Esophagus muscularis mucosa (tissue), 4 donors: Measurements from ENCODE around the gene LTBP2. TPM values are rescaled to one million over a fixed set of nuclear protein-coding genes. Genes with fewer than 3 reads are reported as not detected.

ENCODE experiments used
- DNase-seq: peaks from one replicate; pipeline ENCODE4 v3.0.0-alpha.2; 2017; ENCODE audit errors: extremely low spot score
- H3K27ac ChIP-seq, 4 donors: fragments of 200-600 bp; sonication (generic); replicated peaks in 1 of 4; 1 replicate in 3 of 4; 2 replicates in 1 of 4; pipeline ENCODE4 v1.5.1; 2016 to 2019; ENCODE audit warnings: mild to moderate bottlenecking in 1 of 4
- H3K27me3 ChIP-seq, 4 donors: fragments of 200-600 bp; sonication (generic); one replicate each; pipeline versions ENCODE4 v1.5.1 to v1.6.0; 2016 to 2019
- H3K36me3 ChIP-seq, 4 donors: fragments of 200-600 bp; sonication (generic); one replicate each; pipeline ENCODE4 v1.5.1; 2016 to 2019
- H3K4me1 ChIP-seq, 4 donors: fragments of 200-600 bp; sonication (generic); one replicate each; pipeline ENCODE4 v1.5.1; 2016 to 2019
- H3K4me3 ChIP-seq, 4 donors: fragments of 200-600 bp; sonication (generic); 1 replicate in 2 of 4; 2 replicates in 2 of 4; pipeline ENCODE4 v1.5.1; 2016 to 2019; ENCODE audit warnings: mild to moderate bottlenecking in 4 of 4, moderate library complexity in 1 of 4
- H3K9me3 ChIP-seq, 4 donors: fragments of 200-600 bp; sonication (generic); 1 replicate in 3 of 4; 2 replicates in 1 of 4; pipeline ENCODE4 v1.5.1; 2016 to 2019
- EP300 ChIP-seq: sonication (generic); formaldehyde crosslinking; IDR thresholded peaks from one replicate; pipeline ENCODE4 v1.6.1; 2017; ENCODE audit warnings: antibody characterized with exemption
- POLR2A ChIP-seq: fragments of 450-650 bp; IDR thresholded peaks from one replicate; pipeline ENCODE4 v1.6.1; 2017; ENCODE audit warnings: antibody characterized with exemption, moderate library complexity, mild to moderate bottlenecking, low read depth
- POLR2AphosphoS5 ChIP-seq, 2 donors: sonication (generic); formaldehyde crosslinking; IDR thresholded peaks; one replicate each; pipeline ENCODE4 v1.6.1; 2017; ENCODE audit warnings: antibody characterized with exemption in 2 of 2
- WGBS: methylation state at CpG from one replicate; pipeline ENCODE4 v1.1.5; 2018; 5-methylcytosine and 5-hydroxymethylcytosine counted together
- intact Hi-C: fragments of 100-400 bp; cut with DNase I; formaldehyde crosslinking; loops from one replicate; pipeline ENCODE4 v1.15.1; 2023
- total RNA-seq, 4 donors: library from RNA; depleted of rRNA; stranded (reverse); fragments of >200 nt; gene quantifications; one replicate each; pipeline versions ENCODE4 v1.1.0 to v1.2.1, GENCODE V29; 2016
- TF ChIP-seq, protein P1 (sequence below), 3 experiments: fragments of 200-600 bp in 2 of 3; fragments of 450-650 bp in 1 of 3; sonication (generic) in 2 of 3; IDR thresholded peaks; one replicate each; pipeline ENCODE4 v1.5.1; 2017 to 2019; ENCODE audit warnings: antibody characterized with exemption in 3 of 3, mild to moderate bottlenecking in 2 of 3, moderate library complexity in 1 of 3

The LTBP2 gene
- total RNA-seq, 4 donors from 2014 or later: 62.0 to 151 (median 109) TPM

- 79% methylated on average over 6 of the region's 10 CpGs for WGBS
- no peak overlapping the region for H3K27ac ChIP-seq
- intact Hi-C loops: no loop called here
Observed at GRCh38 chr14:74527736-74528280, 84.2 kb downstream of the LTBP2 start.

DNA sequence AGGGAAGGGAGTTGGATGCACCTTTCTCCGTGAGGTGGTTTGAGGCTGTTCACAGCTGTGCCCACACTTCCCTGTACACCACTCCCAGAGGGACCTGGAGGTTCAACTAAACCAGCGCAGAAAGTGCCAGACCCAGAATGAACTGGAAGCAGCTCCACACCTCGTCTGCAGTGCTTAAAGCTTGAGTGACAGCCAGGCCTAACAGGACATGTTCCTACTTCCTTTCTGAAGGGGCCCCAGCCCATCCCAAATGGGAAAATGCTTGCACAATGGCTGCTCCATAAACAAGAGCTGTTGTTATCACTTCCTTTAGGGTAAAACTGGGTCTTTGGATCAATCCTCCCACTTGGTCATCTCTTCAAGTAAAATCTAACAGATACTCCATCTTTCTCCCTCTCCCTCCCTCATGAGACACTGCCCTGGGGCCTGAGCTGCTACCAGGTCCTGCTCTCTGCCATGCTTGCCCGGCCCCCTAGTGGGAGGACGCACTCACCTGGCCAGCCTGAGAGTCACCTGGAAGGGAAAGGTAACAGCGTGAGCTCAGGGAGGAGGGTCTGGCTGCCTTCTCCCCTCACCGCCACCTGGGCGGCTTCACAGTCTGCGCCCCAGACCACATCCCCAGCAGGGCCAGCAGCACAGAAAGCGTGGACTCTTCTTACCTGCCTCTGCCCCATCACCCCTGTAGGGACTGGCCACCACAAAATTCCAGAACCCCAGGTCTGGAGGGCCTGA is 85.0 kb downstream of the LTBP2 start:
- intact Hi-C loops: no loop called here
- H3K4me3 ChIP-seq: no peak overlapping the region
- H3K36me3 ChIP-seq: peaks cover 0 to 7% (median 2%) of the 10 kb centered on the region in 4 donors
- no peak overlapping the region for H3K27ac ChIP-seq
- DNase-seq: no peak
- peaks cover 0 to 5% (median 0%) of the 10 kb centered on the region in 4 donors for H3K4me1 ChIP-seq
- TF ChIP-seq POLR2AphosphoS5 (IDR thresholded peaks at IDR 0.05): no peak
- TF ChIP-seq EP300: no peak
- TF ChIP-seq POLR2A: no peak
- TF ChIP-seq, protein P1, sequence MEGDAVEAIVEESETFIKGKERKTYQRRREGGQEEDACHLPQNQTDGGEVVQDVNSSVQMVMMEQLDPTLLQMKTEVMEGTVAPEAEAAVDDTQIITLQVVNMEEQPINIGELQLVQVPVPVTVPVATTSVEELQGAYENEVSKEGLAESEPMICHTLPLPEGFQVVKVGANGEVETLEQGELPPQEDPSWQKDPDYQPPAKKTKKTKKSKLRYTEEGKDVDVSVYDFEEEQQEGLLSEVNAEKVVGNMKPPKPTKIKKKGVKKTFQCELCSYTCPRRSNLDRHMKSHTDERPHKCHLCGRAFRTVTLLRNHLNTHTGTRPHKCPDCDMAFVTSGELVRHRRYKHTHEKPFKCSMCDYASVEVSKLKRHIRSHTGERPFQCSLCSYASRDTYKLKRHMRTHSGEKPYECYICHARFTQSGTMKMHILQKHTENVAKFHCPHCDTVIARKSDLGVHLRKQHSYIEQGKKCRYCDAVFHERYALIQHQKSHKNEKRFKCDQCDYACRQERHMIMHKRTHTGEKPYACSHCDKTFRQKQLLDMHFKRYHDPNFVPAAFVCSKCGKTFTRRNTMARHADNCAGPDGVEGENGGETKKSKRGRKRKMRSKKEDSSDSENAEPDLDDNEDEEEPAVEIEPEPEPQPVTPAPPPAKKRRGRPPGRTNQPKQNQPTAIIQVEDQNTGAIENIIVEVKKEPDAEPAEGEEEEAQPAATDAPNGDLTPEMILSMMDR (IDR thresholded peaks at IDR 0.05): no peak
- H3K27me3 ChIP-seq: no peaks in the 10 kb centered on the region
- H3K9me3 ChIP-seq: no peaks in the 10 kb centered on the region
- WGBS: 82% methylated on average over 10 of the region's 10 CpGs

More at GRCh38 chr14:74527736-74528280, 84.2 kb downstream of the LTBP2 start:
- peaks cover 0 to 4% (median 0%) of the 10 kb centered on the region in 4 donors for H3K36me3 ChIP-seq
- H3K4me3 ChIP-seq: no peak overlapping the region
- TF ChIP-seq, protein P1 (IDR thresholded peaks at IDR 0.05): no peak
- TF ChIP-seq POLR2AphosphoS5 (IDR thresholded peaks at IDR 0.05): no peak
- no peak for TF ChIP-seq EP300
- TF ChIP-seq POLR2A: no peak
- H3K4me1 ChIP-seq: peaks cover 0 to 5% (median 0%) of the 10 kb centered on the region in 4 donors
- no peak for DNase-seq
- H3K27me3 ChIP-seq: no peaks in the 10 kb centered on the region
- H3K9me3 ChIP-seq: no peaks in the 10 kb centered on the region

DNA sequence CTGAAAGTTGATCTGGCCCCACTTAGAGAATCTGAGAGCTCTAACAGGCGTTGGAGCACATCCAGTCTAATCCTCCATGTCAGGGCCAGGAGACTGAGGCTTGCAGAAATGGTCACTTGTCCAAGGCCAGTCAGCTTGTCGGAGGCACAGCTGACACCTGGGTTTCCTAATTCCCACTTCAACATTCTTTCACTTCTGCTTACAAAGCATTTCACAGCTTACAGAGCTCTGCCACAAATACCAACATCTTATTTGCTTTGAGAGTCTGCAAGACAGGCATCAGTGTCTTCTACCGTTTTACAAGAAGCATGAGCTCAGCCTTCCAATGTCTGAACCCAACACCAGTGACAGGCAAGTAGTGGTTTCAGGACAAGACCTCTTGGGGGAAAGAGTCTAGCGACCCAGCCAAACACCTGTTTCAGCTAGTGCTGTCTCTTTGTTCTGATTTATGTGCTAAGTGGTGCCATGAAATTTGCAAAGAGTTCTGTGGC is 86.6 kb downstream of the LTBP2 start:
- H3K4me3 ChIP-seq: no peak overlapping the region
- H3K9me3 ChIP-seq: no peaks in the 10 kb centered on the region
- 65% methylated on average over 4 of the region's 4 CpGs for WGBS
- no peaks in the 10 kb centered on the region for H3K27me3 ChIP-seq
- intact Hi-C loops: no loop called here
- peaks cover 0 to 11% (median 2%) of the 10 kb centered on the region in 4 donors for H3K36me3 ChIP-seq
- DNase-seq: no peak
- no peaks in the 10 kb centered on the region for H3K4me1 ChIP-seq
- no peak for TF ChIP-seq POLR2A
- TF ChIP-seq, protein P1 (IDR thresholded peaks at IDR 0.05): no peak
- TF ChIP-seq POLR2AphosphoS5 (IDR thresholded peaks at IDR 0.05): no peak
- TF ChIP-seq EP300: no peak
- H3K27ac ChIP-seq: no peak overlapping the region

- TF ChIP-seq EP300 (no peak), POLR2A (no peak), POLR2AphosphoS5 (IDR thresholded peaks at IDR 0.05) (no peak)
- TF ChIP-seq, protein P1 (IDR thresholded peaks at IDR 0.05): no peak
- no peaks in the 10 kb centered on the region for H3K27me3 ChIP-seq
Observed at GRCh38 chr14:74524812-74525135, 87.3 kb downstream of the LTBP2 start.

More at GRCh38 chr14:74524812-74525135, 87.3 kb downstream of the LTBP2 start:
- no peak overlapping the region for H3K4me3 ChIP-seq
- peaks cover 0 to 11% (median 2%) of the 10 kb centered on the region in 4 donors for H3K36me3 ChIP-seq
- intact Hi-C loops: no loop called here
- no peak overlapping the region for H3K27ac ChIP-seq
- DNase-seq: no peak
- no peaks in the 10 kb centered on the region for H3K9me3 ChIP-seq
- no peaks in the 10 kb centered on the region for H3K4me1 ChIP-seq
